HL-60 (cell line): Measurements from ENCODE around the gene COCH.

Experiments
- POLR2AphosphoS5 ChIP-seq: IDR thresholded peaks from 2 replicates; pipeline ENCODE4 v1.6.1; 2012; ENCODE audit warnings: low read depth
- REST ChIP-seq: IDR thresholded peaks from 2 replicates; pipeline ENCODE4 v1.6.1; 2012; ENCODE audit warnings: low read depth; ENCODE audit not compliant: insufficient replicate concordance
- TF ChIP-seq, protein P1 (sequence below): IDR thresholded peaks from one replicate; pipeline ENCODE4 v1.5.1; 2011; ENCODE audit warnings: low read length, control low read depth, inconsistent platforms; ENCODE audit not compliant: insufficient read depth

DNA sequence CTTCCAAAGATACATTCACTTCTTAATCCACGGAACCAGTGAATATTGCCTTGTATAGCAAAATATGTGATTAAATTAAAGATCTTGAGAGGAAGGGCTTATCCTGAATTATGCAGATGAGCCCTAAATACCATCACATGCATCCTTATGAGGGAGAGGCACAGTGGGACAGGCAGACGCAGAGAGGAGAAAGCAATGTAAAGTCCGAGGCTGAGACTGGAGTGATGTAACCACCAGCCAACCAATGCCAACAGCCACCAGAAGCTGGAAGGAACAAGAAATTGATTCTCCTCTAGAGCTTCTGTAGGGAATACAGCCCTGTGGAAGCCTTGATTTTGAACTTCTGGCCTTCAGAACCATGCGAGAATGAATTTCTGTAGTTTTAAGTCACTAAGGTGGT lies 44.5 kb upstream of the COCH start:
- TF ChIP-seq, protein P1, sequence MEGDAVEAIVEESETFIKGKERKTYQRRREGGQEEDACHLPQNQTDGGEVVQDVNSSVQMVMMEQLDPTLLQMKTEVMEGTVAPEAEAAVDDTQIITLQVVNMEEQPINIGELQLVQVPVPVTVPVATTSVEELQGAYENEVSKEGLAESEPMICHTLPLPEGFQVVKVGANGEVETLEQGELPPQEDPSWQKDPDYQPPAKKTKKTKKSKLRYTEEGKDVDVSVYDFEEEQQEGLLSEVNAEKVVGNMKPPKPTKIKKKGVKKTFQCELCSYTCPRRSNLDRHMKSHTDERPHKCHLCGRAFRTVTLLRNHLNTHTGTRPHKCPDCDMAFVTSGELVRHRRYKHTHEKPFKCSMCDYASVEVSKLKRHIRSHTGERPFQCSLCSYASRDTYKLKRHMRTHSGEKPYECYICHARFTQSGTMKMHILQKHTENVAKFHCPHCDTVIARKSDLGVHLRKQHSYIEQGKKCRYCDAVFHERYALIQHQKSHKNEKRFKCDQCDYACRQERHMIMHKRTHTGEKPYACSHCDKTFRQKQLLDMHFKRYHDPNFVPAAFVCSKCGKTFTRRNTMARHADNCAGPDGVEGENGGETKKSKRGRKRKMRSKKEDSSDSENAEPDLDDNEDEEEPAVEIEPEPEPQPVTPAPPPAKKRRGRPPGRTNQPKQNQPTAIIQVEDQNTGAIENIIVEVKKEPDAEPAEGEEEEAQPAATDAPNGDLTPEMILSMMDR, result no peak
- TF ChIP-seq POLR2AphosphoS5, result no peak
- no peak for TF ChIP-seq REST
